K562 (cell line): ENCODE data around the gene WDR45. TPM values are rescaled to one million over a fixed set of nuclear protein-coding genes. Genes with fewer than 3 reads are reported as not detected.

Experiments
- ASH1L ChIP-seq: fragments of 450-650 bp; IDR thresholded peaks from 2 replicates; pipeline ENCODE4 v1.6.1; 2018; ENCODE audit warnings: borderline replicate concordance, mild to moderate bottlenecking, low read depth; ENCODE audit not compliant: partially characterized antibody
- ESRRA ChIP-seq: fragments of 450-650 bp; IDR thresholded peaks from 2 replicates; pipeline ENCODE4 v1.6.1; 2014; ENCODE audit warnings: low read depth, mild to moderate bottlenecking, moderate library complexity, borderline replicate concordance
- HNRNPLL ChIP-seq: fragments of 200-400 bp; formaldehyde crosslinking; IDR thresholded peaks from 2 replicates; pipeline ENCODE4 v1.6.1; 2017; ENCODE audit warnings: low read length, low read depth, mild to moderate bottlenecking; ENCODE audit not compliant: poor library complexity, severe bottlenecking
- KDM4B ChIP-seq, 2 experiments: fragments of 450-650 bp in 1 of 2; sonication (generic) in 1 of 2; IDR thresholded peaks; 2 replicates each; pipeline ENCODE4 v1.6.1; 2016 to 2017; ENCODE audit warnings: borderline replicate concordance in 2 of 2, antibody characterized with exemption in 1 of 2, low read depth in 1 of 2, mild to moderate bottlenecking in 1 of 2
- KHSRP ChIP-seq: fragments of 450-650 bp; IDR thresholded peaks from 2 replicates; pipeline ENCODE4 v1.6.1; 2017
- NFE2L1 ChIP-seq: fragments of 450-650 bp; IDR thresholded peaks from 2 replicates; pipeline ENCODE4 v1.6.1; 2016; ENCODE audit warnings: missing genetic modification characterization, low read depth, mild to moderate bottlenecking, missing compliant biosample characterization, moderate library complexity, borderline replicate concordance
- NFIC ChIP-seq: fragments of 450-650 bp; IDR thresholded peaks from 2 replicates; pipeline ENCODE4 v1.6.1; 2017; ENCODE audit warnings: mild to moderate bottlenecking, inconsistent platforms
- RBM39 ChIP-seq: fragments of 200-400 bp; formaldehyde crosslinking; optimal IDR thresholded peaks from 2 replicates; pipeline ENCODE3; 2018; ENCODE audit warnings: low read depth, low read length
- RCOR1 ChIP-seq, 2 experiments: IDR thresholded peaks; 2 replicates each; pipeline ENCODE4 v1.6.1; 2012; ENCODE audit warnings: low read depth in 2 of 2, low read length in 2 of 2, borderline replicate concordance in 1 of 2, improper control_type of control experiment in 1 of 2
- RHOXF2B ChIP-seq: fragments of 250-450 bp; sonication (Bioruptor Pico); conservative IDR thresholded peaks from 2 replicates; pipeline ENCODE4 v1.5.1; 2021
- SIN3A ChIP-seq, 2 experiments: fragments of 150-350 bp in 1 of 2; IDR thresholded peaks; 2 replicates each; pipeline ENCODE4 v1.6.1; 2011 to 2016; ENCODE audit warnings: borderline replicate concordance in 2 of 2, low read depth in 2 of 2, low read length in 2 of 2, mild to moderate bottlenecking in 2 of 2, moderate library complexity in 2 of 2; ENCODE audit not compliant: control insufficient read depth in 1 of 2
- SMARCA4 ChIP-seq: fragments of 450-650 bp; IDR thresholded peaks from 2 replicates; pipeline ENCODE4 v1.6.1; 2016
- ZEB2 ChIP-seq: fragments of 450-650 bp; IDR thresholded peaks from 2 replicates; pipeline ENCODE4 v1.6.1; 2016
- ZFP1 ChIP-seq: fragments of 450-650 bp; formaldehyde crosslinking; IDR thresholded peaks from 2 replicates; pipeline ENCODE4 v1.4.0; 2020; ENCODE audit warnings: mild to moderate bottlenecking, mixed read lengths
- ZNF507 ChIP-seq: conservative IDR thresholded peaks from 2 replicates; pipeline ENCODE4 v1.6.1; 2017; ENCODE audit warnings: missing genetic modification characterization, missing compliant biosample characterization
- ZNF77 ChIP-seq: fragments of 250-450 bp; sonication (Bioruptor Pico); IDR thresholded peaks from 2 replicates; pipeline ENCODE4 v1.5.0; 2020
- polyA plus RNA-seq, 8 experiments: library from polyadenylated mRNA; depleted of rRNA in 4 of 8; stranded (reverse) in 5 of 8; unstranded in 3 of 8; fragments of >200 nt; fragmentation: Nextera tagmentation in 2 of 8; fragmentation: Illumina TruSeq in 1 of 8; extraction: Ambion mirVana in 2 of 8; extraction: Trizol in 1 of 8; gene quantifications; 2 replicates each; pipeline versions ENCODE4 v1.2.1 to v1.2.3, GENCODE V29; 2011 to 2014; ENCODE audit warnings: inconsistent platforms in 1 of 8, missing spikeins in 1 of 8
- total RNA-seq, 7 experiments: library from RNA; depleted of rRNA in 6 of 7; stranded (reverse); fragments of >200 nt in 6 of 7; fragmentation: Illumina TruSeq in 2 of 7; extraction: Trizol in 2 of 7; gene quantifications; 2 replicates each; pipeline versions ENCODE4 v1.2.1 to v1.2.3, GENCODE V29; 2011 to 2021; ENCODE audit warnings: low replicate concordance in 1 of 7
- TF ChIP-seq, protein P1 (sequence below): sonication (generic); formaldehyde crosslinking; IDR thresholded peaks from 2 replicates; pipeline ENCODE4 v1.8.1; 2023; ENCODE audit warnings: mild to moderate bottlenecking, missing genetic modification reagents, moderate library complexity
- TF ChIP-seq, protein P2 (sequence below), 2 experiments: fragments of 450-650 bp in 1 of 2; sonication (generic) in 1 of 2; formaldehyde crosslinking in 1 of 2; IDR thresholded peaks; 2 replicates each; pipeline versions ENCODE4 v1.7.1 to v1.9.0; 2016 to 2022; ENCODE audit warnings: inconsistent platforms in 1 of 2, mild to moderate bottlenecking in 1 of 2, missing genetic modification reagents in 1 of 2

The WDR45 gene
- total and polyA plus RNA-seq, 9 of the 15 experiments (the other 6 are each of a cell fraction or from before 2014, with no cell fraction given) = 19.4 to 136 (median 59.7) TPM

DNA sequence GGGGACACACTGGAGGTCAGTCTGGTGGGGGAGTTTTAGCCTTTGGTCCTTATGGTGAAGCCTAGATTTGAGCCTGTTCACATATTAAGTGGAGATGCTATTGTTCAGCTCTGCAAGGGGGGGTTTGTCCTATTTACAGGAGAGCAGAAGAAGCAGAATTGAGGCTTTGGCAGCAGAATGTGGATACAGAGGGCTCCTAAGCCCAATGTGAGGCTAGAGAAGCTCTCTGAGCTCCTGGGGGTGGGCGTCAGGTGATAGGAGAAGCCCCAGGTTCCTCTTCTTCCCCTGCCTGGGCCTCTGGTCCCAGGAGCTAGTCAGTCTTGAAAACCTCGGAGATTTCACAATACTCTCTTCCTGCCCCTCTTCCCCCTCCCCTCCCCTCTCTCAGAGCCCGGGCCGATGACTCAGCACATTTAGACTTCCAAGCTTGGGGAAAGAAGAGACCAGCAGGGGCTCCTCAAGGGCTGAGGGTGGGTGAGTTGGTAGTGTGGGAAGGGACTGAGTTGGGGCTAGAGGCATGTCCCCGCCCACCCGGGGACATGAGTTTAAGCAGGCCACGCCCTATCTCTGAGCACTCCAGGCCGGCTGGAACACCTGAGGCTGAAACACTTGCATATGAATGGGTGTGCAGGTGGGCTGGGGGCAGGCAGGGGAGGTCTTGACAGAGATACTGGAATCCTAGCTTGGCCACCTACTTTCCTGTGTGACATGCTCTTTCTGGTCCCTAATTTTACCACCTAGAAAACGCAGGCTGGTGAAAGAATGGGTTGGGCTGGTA lies 39.9 kb downstream of the WDR45 start (continued):
- TF ChIP-seq ESRRA (no peak), SIN3A (IDR thresholded peaks at IDR 0.05; ENCODE audit: borderline replicate concordance in 2 of 2, control insufficient read depth in 1 of 2, low read depth in 2 of 2, low read length in 2 of 2) (peak in 1 of 2 experiments; percentile 23; a peak in 1 of 4 replicates), NFIC (no peak), RCOR1 (IDR thresholded peaks at IDR 0.05; ENCODE audit: borderline replicate concordance in 1 of 2, low read depth in 2 of 2, low read length in 2 of 2) (peak in 1 of 2 experiments; percentile 60; a peak in 2 of 4 replicates), ZNF77 (CRISPR knock-in tag) (no peak), HNRNPLL (no peak), KHSRP (no peak), RBM39 (no peak), KDM4B (IDR thresholded peaks at IDR 0.05; ENCODE audit: borderline replicate concordance in 2 of 2, low read depth in 1 of 2) (no peak), ASH1L (no peak), ZNF507 (tag) (no peak), ZFP1 (CRISPR knock-in tag) (no peak), RHOXF2B (CRISPR knock-in tag) (no peak), NFE2L1 (peak; percentile 98), SMARCA4 (peak; percentile 79), ZEB2 (no peak; the same call in 1 of the 2 replicates)
- TF ChIP-seq, protein P1, sequence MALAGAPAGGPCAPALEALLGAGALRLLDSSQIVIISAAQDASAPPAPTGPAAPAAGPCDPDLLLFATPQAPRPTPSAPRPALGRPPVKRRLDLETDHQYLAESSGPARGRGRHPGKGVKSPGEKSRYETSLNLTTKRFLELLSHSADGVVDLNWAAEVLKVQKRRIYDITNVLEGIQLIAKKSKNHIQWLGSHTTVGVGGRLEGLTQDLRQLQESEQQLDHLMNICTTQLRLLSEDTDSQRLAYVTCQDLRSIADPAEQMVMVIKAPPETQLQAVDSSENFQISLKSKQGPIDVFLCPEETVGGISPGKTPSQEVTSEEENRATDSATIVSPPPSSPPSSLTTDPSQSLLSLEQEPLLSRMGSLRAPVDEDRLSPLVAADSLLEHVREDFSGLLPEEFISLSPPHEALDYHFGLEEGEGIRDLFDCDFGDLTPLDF = no peak
- TF ChIP-seq, protein P2, sequence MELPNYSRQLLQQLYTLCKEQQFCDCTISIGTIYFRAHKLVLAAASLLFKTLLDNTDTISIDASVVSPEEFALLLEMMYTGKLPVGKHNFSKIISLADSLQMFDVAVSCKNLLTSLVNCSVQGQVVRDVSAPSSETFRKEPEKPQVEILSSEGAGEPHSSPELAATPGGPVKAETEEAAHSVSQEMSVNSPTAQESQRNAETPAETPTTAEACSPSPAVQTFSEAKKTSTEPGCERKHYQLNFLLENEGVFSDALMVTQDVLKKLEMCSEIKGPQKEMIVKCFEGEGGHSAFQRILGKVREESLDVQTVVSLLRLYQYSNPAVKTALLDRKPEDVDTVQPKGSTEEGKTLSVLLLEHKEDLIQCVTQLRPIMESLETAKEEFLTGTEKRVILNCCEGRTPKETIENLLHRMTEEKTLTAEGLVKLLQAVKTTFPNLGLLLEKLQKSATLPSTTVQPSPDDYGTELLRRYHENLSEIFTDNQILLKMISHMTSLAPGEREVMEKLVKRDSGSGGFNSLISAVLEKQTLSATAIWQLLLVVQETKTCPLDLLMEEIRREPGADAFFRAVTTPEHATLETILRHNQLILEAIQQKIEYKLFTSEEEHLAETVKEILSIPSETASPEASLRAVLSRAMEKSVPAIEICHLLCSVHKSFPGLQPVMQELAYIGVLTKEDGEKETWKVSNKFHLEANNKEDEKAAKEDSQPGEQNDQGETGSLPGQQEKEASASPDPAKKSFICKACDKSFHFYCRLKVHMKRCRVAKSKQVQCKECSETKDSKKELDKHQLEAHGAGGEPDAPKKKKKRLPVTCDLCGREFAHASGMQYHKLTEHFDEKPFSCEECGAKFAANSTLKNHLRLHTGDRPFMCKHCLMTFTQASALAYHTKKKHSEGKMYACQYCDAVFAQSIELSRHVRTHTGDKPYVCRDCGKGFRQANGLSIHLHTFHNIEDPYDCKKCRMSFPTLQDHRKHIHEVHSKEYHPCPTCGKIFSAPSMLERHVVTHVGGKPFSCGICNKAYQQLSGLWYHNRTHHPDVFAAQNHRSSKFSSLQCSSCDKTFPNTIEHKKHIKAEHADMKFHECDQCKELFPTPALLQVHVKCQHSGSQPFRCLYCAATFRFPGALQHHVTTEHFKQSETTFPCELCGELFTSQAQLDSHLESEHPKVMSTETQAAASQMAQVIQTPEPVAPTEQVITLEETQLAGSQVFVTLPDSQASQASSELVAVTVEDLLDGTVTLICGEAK (IDR thresholded peaks at IDR 0.05) = no peak
- TF ChIP-seq, protein P2 (CRISPR knock-in tag; IDR thresholded peaks at IDR 0.05) = no peak
